GM18951 (cell line): ENCODE measurements around the gene LRMDA.

ENCODE experiments used
- POLR2A ChIP-seq: IDR thresholded peaks from 4 replicates; pipeline ENCODE4 v1.6.1; 2011; ENCODE audit warnings: mild to moderate bottlenecking; ENCODE audit not compliant: insufficient read length, insufficient read depth; ENCODE audit errors: extremely low read depth
- in situ Hi-C: fragments of 300-500 bp; cut with MboI; formaldehyde crosslinking; loops from one replicate; pipeline ENCODE4 v1.12.0; 2022; ENCODE audit warnings: low sequenced_read_pairs, mixed read lengths, inconsistent platforms; ENCODE audit not compliant: unreplicated experiment

LRMDA gene

GRCh38 chr10:76026905-76027304 is 595.5 kb downstream of the LRMDA start:
- in situ Hi-C loops = loop anchor here (25.0 kb wide), 1 partner anchor 640 kb away; no protein-coding TSS in a partner anchor
- no peak for TF ChIP-seq POLR2A

- in situ Hi-C loops = loop anchor here (25.0 kb wide), 1 partner anchor 642 kb away; no protein-coding TSS in a partner anchor
- TF ChIP-seq POLR2A = no peak
These were observed 598.4 kb downstream of the LRMDA start for GRCh38 chr10:76029782-76030181.

- in situ Hi-C loops = loop anchor here (25.0 kb wide), 1 partner anchor 644 kb away; no protein-coding TSS in a partner anchor
- TF ChIP-seq POLR2A = no peak
These were observed 599.7 kb downstream of the LRMDA start for GRCh38 chr10:76031099-76031498.

GRCh38 chr10:76031769-76032699 is 600.6 kb downstream of the LRMDA start:
- in situ Hi-C loops = loop anchor here (25.0 kb wide), 1 partner anchor 645 kb away; no protein-coding TSS in a partner anchor
- no peak for TF ChIP-seq POLR2A

- in situ Hi-C loops = loop anchor here (25.0 kb wide), 1 partner anchor 645 kb away; no protein-coding TSS in a partner anchor
- no peak for TF ChIP-seq POLR2A
These were observed 601.2 kb downstream of the LRMDA start for GRCh38 chr10:76032700-76033039.

GRCh38 chr10:76033457-76034196 is 602.2 kb downstream of the LRMDA start:
- no peak for TF ChIP-seq POLR2A
- in situ Hi-C loops = loop anchor here (25.0 kb wide), 1 partner anchor 646 kb away; no protein-coding TSS in a partner anchor

- no peak for TF ChIP-seq POLR2A
- in situ Hi-C loops = loop anchor here (25.0 kb wide), 1 partner anchor 647 kb away; no protein-coding TSS in a partner anchor
These were observed 603.2 kb downstream of the LRMDA start for GRCh38 chr10:76034353-76035205.

- TF ChIP-seq POLR2A = no peak
- in situ Hi-C loops = loop anchor here (25.0 kb wide), 1 partner anchor 648 kb away; no protein-coding TSS in a partner anchor
These were observed 604.0 kb downstream of the LRMDA start for GRCh38 chr10:76035206-76036110.

- TF ChIP-seq POLR2A = no peak
- in situ Hi-C loops = loop anchor here (25.0 kb wide), 1 partner anchor 649 kb away; no protein-coding TSS in a partner anchor
These were observed 604.9 kb downstream of the LRMDA start for GRCh38 chr10:76036111-76036940.

GRCh38 chr10:76036962-76037361 is 605.5 kb downstream of the LRMDA start:
- TF ChIP-seq POLR2A = no peak
- in situ Hi-C loops = loop anchor here (25.0 kb wide), 1 partner anchor 650 kb away; no protein-coding TSS in a partner anchor
